Testis (tissue), 3 donors: ENCODE data around the gene GBE1. TPM values are rescaled to one million over a fixed set of nuclear protein-coding genes. Genes with fewer than 3 reads are reported as not detected.

Source experiments
- DNase-seq: peaks from one replicate; pipeline ENCODE4 v3.0.0-alpha.2; 2019
- H3K27ac ChIP-seq, 2 donors: fragments of 200-600 bp; sonication (generic); one replicate each; pipeline ENCODE4 v1.5.1; 2019
- H3K27me3 ChIP-seq: fragments of 200-600 bp; sonication (generic); one replicate; pipeline ENCODE4 v1.5.1; 2019
- H3K36me3 ChIP-seq: fragments of 200-600 bp; sonication (generic); one replicate; pipeline ENCODE4 v1.5.1; 2017; ENCODE audit warnings: low read depth; ENCODE audit errors: missing control alignments
- H3K4me1 ChIP-seq: fragments of 200-600 bp; sonication (generic); one replicate; pipeline ENCODE4 v1.5.1; 2019
- H3K4me3 ChIP-seq, 2 donors: fragments of 200-600 bp; sonication (generic); one replicate each; pipeline ENCODE4 v1.5.1; 2017 to 2019
- H3K9me3 ChIP-seq: fragments of 200-600 bp; sonication (generic); one replicate; pipeline ENCODE4 v1.5.1; 2017
- POLR2A ChIP-seq: fragments of 450-650 bp; IDR thresholded peaks from one replicate; pipeline ENCODE4 v1.6.1; 2017; ENCODE audit warnings: antibody characterized with exemption, mild to moderate bottlenecking, moderate library complexity
- WGBS, 2 donors: methylation state at CpG; one replicate each; pipeline ENCODE4 v1.1.5; 2018; 5-methylcytosine and 5-hydroxymethylcytosine counted together
- intact Hi-C: fragments of 100-400 bp; cut with DNase I; formaldehyde crosslinking; loops from one replicate; pipeline ENCODE4 v1.15.1; 2023; ENCODE audit warnings: low total_unique reads
- polyA plus RNA-seq: library from polyadenylated mRNA; stranded (reverse); fragments of 350-450 nt; fragmentation: Illumina TruSeq; extraction: RNeasy Lipid Tissue Mini Kit (QIAGEN cat#74804); gene quantifications from one replicate; pipeline ENCODE4 v1.2.3, GENCODE V29; 2014; ENCODE audit warnings: low read depth, low replicate concordance; ENCODE audit not compliant: insufficient read depth
- total RNA-seq, 2 donors: library from RNA; depleted of rRNA; stranded (reverse); fragments of >200 nt; gene quantifications; one replicate each; pipeline ENCODE4 v1.2.3, GENCODE V29; 2016
- TF ChIP-seq, protein P1 (sequence below), 3 experiments: fragments of 450-650 bp in 2 of 3; fragments of 200-600 bp in 1 of 3; sonication (generic) in 1 of 3; IDR thresholded peaks; one replicate each; pipeline ENCODE4 v1.5.1; 2016 to 2019; ENCODE audit warnings: antibody characterized with exemption in 3 of 3, mild to moderate bottlenecking in 2 of 3, moderate library complexity in 1 of 3

GBE1 gene
- total and polyA plus RNA-seq, 3 donors from 2014 or later = 14.1 to 23.5 (median 19.4) TPM

GRCh38 chr3:81696090-81696489 lies 65.4 kb downstream of the GBE1 start:
- 89 to 92% methylated on average over 3 of the region's 3 CpGs for WGBS, 2 donors
- Histone ChIP-seq H3K4me3 (no peak overlapping the region), H3K9me3 (no peaks in the 10 kb centered on the region), H3K27me3 (no peaks in the 10 kb centered on the region), H3K36me3 (no peaks in the 10 kb centered on the region), H3K4me1 (no peaks in the 10 kb centered on the region), H3K27ac (no peak overlapping the region)
- DNase-seq = no peak
- intact Hi-C loops = no loop called here
- TF ChIP-seq, protein P1, sequence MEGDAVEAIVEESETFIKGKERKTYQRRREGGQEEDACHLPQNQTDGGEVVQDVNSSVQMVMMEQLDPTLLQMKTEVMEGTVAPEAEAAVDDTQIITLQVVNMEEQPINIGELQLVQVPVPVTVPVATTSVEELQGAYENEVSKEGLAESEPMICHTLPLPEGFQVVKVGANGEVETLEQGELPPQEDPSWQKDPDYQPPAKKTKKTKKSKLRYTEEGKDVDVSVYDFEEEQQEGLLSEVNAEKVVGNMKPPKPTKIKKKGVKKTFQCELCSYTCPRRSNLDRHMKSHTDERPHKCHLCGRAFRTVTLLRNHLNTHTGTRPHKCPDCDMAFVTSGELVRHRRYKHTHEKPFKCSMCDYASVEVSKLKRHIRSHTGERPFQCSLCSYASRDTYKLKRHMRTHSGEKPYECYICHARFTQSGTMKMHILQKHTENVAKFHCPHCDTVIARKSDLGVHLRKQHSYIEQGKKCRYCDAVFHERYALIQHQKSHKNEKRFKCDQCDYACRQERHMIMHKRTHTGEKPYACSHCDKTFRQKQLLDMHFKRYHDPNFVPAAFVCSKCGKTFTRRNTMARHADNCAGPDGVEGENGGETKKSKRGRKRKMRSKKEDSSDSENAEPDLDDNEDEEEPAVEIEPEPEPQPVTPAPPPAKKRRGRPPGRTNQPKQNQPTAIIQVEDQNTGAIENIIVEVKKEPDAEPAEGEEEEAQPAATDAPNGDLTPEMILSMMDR (IDR thresholded peaks at IDR 0.05) = no peak
- no peak for TF ChIP-seq POLR2A

GRCh38 chr3:81695302-81695701 lies 66.1 kb downstream of the GBE1 start:
- H3K27me3 ChIP-seq = no peaks in the 10 kb centered on the region
- TF ChIP-seq POLR2A = no peak
- TF ChIP-seq, protein P1 (IDR thresholded peaks at IDR 0.05) = no peak
- DNase-seq = no peak
- no peaks in the 10 kb centered on the region for H3K9me3 ChIP-seq
- 93 to 96% methylated on average over 2 of the region's 2 CpGs for WGBS, 2 donors
- no peak overlapping the region for H3K27ac ChIP-seq
- no peaks in the 10 kb centered on the region for H3K4me1 ChIP-seq
- no peak overlapping the region for H3K4me3 ChIP-seq
- no peaks in the 10 kb centered on the region for H3K36me3 ChIP-seq
- intact Hi-C loops = no loop called here

DNA sequence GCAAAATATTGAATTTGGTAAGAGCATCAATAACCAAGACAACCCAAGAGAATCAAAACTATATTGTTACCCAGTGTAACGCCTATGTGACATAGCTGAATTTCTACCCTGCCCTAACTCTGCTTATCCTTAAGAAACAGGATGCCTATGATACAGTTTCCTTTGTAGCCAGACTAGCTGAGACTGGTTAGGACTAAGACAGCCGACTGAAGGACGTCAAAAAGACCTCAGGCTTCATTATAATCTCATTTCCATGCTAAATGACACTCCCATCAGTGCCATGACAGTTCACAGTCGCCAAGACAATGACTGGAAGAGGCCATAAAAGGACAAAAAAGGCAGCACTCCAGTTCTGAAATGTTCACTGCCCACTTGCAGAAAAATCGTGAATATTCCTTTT lies 66.8 kb downstream of the GBE1 start:
- Histone ChIP-seq H3K36me3 (no peaks in the 10 kb centered on the region), H3K4me1 (no peaks in the 10 kb centered on the region), H3K4me3 (no peak overlapping the region), H3K27ac (no peak overlapping the region), H3K27me3 (no peaks in the 10 kb centered on the region), H3K9me3 (no peaks in the 10 kb centered on the region)
- no peak for DNase-seq
- intact Hi-C loops = no loop called here
- 92 to 96% methylated on average over 5 of the region's 5 CpGs for WGBS, 2 donors
- TF ChIP-seq POLR2A = no peak

- 85 to 86% methylated on average over 1 of the region's 1 CpG for WGBS, 2 donors
- no peak for DNase-seq
- no peak overlapping the region for H3K27ac ChIP-seq
- no peaks in the 10 kb centered on the region for H3K27me3 ChIP-seq
- intact Hi-C loops = no loop called here
- no peaks in the 10 kb centered on the region for H3K36me3 ChIP-seq
- H3K9me3 ChIP-seq = no peaks in the 10 kb centered on the region
- no peak overlapping the region for H3K4me3 ChIP-seq
- TF ChIP-seq, protein P1 (IDR thresholded peaks at IDR 0.05) = no peak
- TF ChIP-seq POLR2A = no peak
- no peaks in the 10 kb centered on the region for H3K4me1 ChIP-seq
These were observed 68.7 kb downstream of the GBE1 start for GRCh38 chr3:81692766-81693165.

DNA sequence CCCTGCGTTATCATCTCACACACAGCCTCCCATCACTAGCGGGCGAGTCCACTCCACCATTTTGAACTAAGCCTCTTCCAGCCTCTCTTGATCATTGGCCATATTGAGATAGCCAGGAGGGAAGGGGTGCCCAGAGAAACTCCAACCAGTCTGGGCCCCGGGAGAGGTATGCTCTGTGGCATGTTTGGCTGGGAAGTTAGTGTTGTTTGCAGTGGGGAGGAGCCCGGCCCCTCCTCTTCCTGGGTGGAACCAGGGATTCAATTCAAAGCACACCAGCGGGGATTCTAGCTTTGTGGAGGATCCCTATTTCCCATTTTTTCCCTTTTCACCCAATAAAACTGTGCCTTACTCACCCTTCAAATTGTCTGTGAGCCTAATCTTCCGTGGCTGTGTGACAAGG lies 71.8 kb downstream of the GBE1 start:
- Histone ChIP-seq H3K36me3 (no peaks in the 10 kb centered on the region), H3K4me1 (no peaks in the 10 kb centered on the region), H3K9me3 (no peaks in the 10 kb centered on the region), H3K27me3 (no peaks in the 10 kb centered on the region), H3K4me3 (no peak overlapping the region), H3K27ac (no peak overlapping the region)
- intact Hi-C loops = no loop called here
- no peak for DNase-seq
- 66 to 78% methylated on average over 7 of the region's 7 CpGs for WGBS, 2 donors
- no peak for TF ChIP-seq POLR2A
- TF ChIP-seq, protein P1 (IDR thresholded peaks at IDR 0.05) = no peak
